ENCODE measurements around the gene AP3D1. TPM values are rescaled to one million over a fixed set of nuclear protein-coding genes. Genes with fewer than 3 reads are reported as not detected.

AP3D1 gene
- total RNA-seq, 4 donors from 2014 or later, result 101 to 189 (median 152) TPM

- Histone ChIP-seq H3K4me1 (peaks cover 6 to 10% (median 9%) of the 10 kb centered on the region in 4 donors), H3K4me3 (no peak overlapping the region), H3K27me3 (no peaks in the 10 kb centered on the region), H3K36me3 (peaks cover 0 to 36% (median 13%) of the 10 kb centered on the region in 4 donors), H3K9me3 (no peaks in the 10 kb centered on the region), H3K27ac (no peak overlapping the region)
- in situ Hi-C loops (cut with MboI; ENCODE audit: low pct_ligation_motif_present in 1 of 4, low pct_unique_long_range_greater_than_20kb in 1 of 4, low sequenced_read_pairs in 3 of 4), result no loop called here
- DNase-seq, result no peak
- intact Hi-C loops (cut with DNase I; ENCODE audit: low total_unique reads), result no loop called here
- WGBS, 2 donors (ENCODE audit: low coverage in 1 of 2), result 90 to 92% methylated on average over 12 to 45 of the region's 45 CpGs
- TF ChIP-seq POLR2A (IDR thresholded peaks at IDR 0.05), result no peak
- no peak for TF ChIP-seq CTCF (IDR thresholded peaks at IDR 0.05)
- no peak for TF ChIP-seq POLR2AphosphoS5 (IDR thresholded peaks at IDR 0.05)
- no peak for TF ChIP-seq EP300 (IDR thresholded peaks at IDR 0.05; ENCODE audit: low read depth)
Observed at GRCh38 chr19:2101417-2102335, 49.7 kb downstream of the AP3D1 start.

- Histone ChIP-seq H3K36me3 (peaks cover 0 to 27% (median 8%) of the 10 kb centered on the region in 4 donors), H3K4me1 (peaks cover 6 to 10% (median 9%) of the 10 kb centered on the region in 4 donors), H3K27ac (no peak overlapping the region), H3K4me3 (no peak overlapping the region), H3K9me3 (no peaks in the 10 kb centered on the region), H3K27me3 (no peaks in the 10 kb centered on the region)
- TF ChIP-seq CTCF (IDR thresholded peaks at IDR 0.05), result no peak
- TF ChIP-seq POLR2AphosphoS5 (IDR thresholded peaks at IDR 0.05), result no peak
- TF ChIP-seq POLR2A (IDR thresholded peaks at IDR 0.05), result no peak
- no peak for TF ChIP-seq EP300 (IDR thresholded peaks at IDR 0.05; ENCODE audit: low read depth)
- in situ Hi-C loops (cut with MboI; ENCODE audit: low pct_ligation_motif_present in 1 of 4, low pct_unique_long_range_greater_than_20kb in 1 of 4, low sequenced_read_pairs in 3 of 4), result no loop called here
- WGBS, 2 donors (ENCODE audit: low coverage in 1 of 2), result 91 to 100% methylated on average over 1 to 11 of the region's 11 CpGs
- no peak for DNase-seq
- intact Hi-C loops (cut with DNase I; ENCODE audit: low total_unique reads), result no loop called here
Observed at GRCh38 chr19:2100719-2101061, 50.7 kb downstream of the AP3D1 start.

DNA sequence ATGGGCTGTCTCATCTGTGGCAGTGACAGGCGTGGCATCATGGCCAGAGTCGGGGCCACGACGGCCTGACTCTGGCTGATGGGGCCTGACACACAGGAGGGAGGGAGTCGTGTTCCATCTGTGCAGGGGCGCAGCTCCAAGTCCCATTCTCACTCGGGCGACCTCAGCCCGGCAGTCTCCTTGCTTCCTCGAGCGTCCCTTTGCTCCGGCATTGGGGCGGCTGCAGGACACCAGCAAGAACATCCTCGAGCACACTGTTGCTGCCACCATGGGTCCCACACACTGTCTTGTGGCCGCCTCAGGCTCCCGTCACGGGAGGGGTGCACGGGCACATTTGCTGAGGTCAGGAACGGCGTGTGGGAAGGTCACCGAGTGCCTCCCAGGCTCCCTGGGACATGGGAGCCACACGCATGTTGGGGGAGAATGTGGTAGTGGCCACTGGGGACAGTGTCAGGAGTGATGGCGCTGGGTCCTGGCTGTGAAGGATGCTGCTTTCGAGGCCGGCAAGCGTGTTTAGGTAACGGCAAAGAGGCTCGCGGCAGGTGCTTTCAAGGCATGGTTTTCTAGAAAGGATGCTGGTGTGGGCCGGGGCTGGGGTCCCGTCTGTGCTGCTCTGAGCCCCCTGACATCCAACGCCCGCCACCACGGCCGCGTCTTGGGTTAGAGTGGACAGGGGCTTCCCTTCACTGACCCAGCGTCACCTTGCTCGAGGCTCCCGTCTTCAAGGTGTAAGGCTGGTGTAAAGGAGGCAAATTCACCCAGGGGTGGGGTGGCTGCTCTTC, 51.2 kb downstream of the AP3D1 start:
- Histone ChIP-seq H3K4me3 (no peak overlapping the region), H3K9me3 (no peaks in the 10 kb centered on the region), H3K4me1 (peaks cover 6 to 15% (median 13%) of the 10 kb centered on the region in 4 donors), H3K27me3 (no peaks in the 10 kb centered on the region), H3K27ac (no peak overlapping the region), H3K36me3 (peaks cover 0 to 22% (median 7%) of the 10 kb centered on the region in 4 donors)
- TF ChIP-seq CTCF (IDR thresholded peaks at IDR 0.05), result no peak
- TF ChIP-seq EP300 (IDR thresholded peaks at IDR 0.05; ENCODE audit: low read depth), result no peak
- no peak for TF ChIP-seq POLR2A (IDR thresholded peaks at IDR 0.05)
- no peak for TF ChIP-seq POLR2AphosphoS5 (IDR thresholded peaks at IDR 0.05)
- no peak for DNase-seq
- in situ Hi-C loops (cut with MboI; ENCODE audit: low pct_ligation_motif_present in 1 of 4, low pct_unique_long_range_greater_than_20kb in 1 of 4, low sequenced_read_pairs in 3 of 4), result no loop called here
- intact Hi-C loops (cut with DNase I; ENCODE audit: low total_unique reads), result no loop called here
- 92% methylated on average over 32 of the region's 39 CpGs; no CpG with 5 or more reads in 1 of the 2 donors for WGBS, 2 donors (ENCODE audit: low coverage in 1 of 2)

GRCh38 chr19:2099054-2099501, 52.3 kb downstream of the AP3D1 start:
- H3K4me1 ChIP-seq, result peaks cover 6 to 26% (median 23%) of the 10 kb centered on the region in 4 donors
- 69 to 70% methylated on average over 2 to 9 of the region's 16 CpGs for WGBS, 2 donors (ENCODE audit: low coverage in 1 of 2)
- TF ChIP-seq CTCF (IDR thresholded peaks at IDR 0.05) (no peak), POLR2A (IDR thresholded peaks at IDR 0.05) (no peak), EP300 (IDR thresholded peaks at IDR 0.05; ENCODE audit: low read depth) (no peak), POLR2AphosphoS5 (IDR thresholded peaks at IDR 0.05) (no peak)
- no peak overlapping the region for H3K27ac ChIP-seq
- H3K27me3 ChIP-seq, result no peaks in the 10 kb centered on the region
- H3K4me3 ChIP-seq, result no peak overlapping the region
- intact Hi-C loops (cut with DNase I; ENCODE audit: low total_unique reads), result no loop called here
- in situ Hi-C loops (cut with MboI; ENCODE audit: low pct_ligation_motif_present in 1 of 4, low pct_unique_long_range_greater_than_20kb in 1 of 4, low sequenced_read_pairs in 3 of 4), result no loop called here
- H3K9me3 ChIP-seq, result no peaks in the 10 kb centered on the region
- H3K36me3 ChIP-seq, result peaks cover 0 to 17% (median 7%) of the 10 kb centered on the region in 4 donors
- DNase-seq, result no peak

Data from transverse colon (tissue), 4 donors.